GM10266 (cell line): ENCODE results near the gene POLR3C.

Experiments used
- DNase-seq: peaks from one replicate; pipeline ENCODE4 v3.0.0; 2012; ENCODE audit errors: extremely low spot score
- TF ChIP-seq, protein P1 (sequence below): IDR thresholded peaks from 2 replicates; pipeline ENCODE4 v1.5.1; 2012; ENCODE audit warnings: mild to moderate bottlenecking, low read depth; ENCODE audit not compliant: control insufficient read depth, insufficient read depth; ENCODE audit errors: missing control alignments

Gene POLR3C

DNA sequence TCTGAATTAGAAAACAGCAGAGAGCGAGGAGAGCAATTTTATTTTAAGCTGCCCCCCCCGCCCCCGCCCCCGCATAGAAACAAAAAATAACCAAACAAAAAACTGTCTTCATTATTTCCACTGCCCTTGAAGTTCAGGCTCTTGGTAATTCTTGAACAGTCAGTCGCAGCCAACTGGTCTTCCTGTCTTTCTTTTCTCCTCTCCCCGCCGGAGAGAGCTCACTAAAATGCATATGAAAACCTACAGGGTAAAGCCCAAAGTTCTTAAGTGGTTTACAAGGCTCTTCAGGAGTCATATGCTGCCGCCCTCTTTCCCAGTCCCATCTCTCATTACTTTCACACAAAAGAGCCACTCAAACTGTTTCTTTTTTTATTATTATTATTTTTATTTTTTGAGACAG is 62.8 kb downstream of the POLR3C start:
- TF ChIP-seq, protein P1, sequence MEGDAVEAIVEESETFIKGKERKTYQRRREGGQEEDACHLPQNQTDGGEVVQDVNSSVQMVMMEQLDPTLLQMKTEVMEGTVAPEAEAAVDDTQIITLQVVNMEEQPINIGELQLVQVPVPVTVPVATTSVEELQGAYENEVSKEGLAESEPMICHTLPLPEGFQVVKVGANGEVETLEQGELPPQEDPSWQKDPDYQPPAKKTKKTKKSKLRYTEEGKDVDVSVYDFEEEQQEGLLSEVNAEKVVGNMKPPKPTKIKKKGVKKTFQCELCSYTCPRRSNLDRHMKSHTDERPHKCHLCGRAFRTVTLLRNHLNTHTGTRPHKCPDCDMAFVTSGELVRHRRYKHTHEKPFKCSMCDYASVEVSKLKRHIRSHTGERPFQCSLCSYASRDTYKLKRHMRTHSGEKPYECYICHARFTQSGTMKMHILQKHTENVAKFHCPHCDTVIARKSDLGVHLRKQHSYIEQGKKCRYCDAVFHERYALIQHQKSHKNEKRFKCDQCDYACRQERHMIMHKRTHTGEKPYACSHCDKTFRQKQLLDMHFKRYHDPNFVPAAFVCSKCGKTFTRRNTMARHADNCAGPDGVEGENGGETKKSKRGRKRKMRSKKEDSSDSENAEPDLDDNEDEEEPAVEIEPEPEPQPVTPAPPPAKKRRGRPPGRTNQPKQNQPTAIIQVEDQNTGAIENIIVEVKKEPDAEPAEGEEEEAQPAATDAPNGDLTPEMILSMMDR, result no peak
- DNase-seq, result no peak

DNA sequence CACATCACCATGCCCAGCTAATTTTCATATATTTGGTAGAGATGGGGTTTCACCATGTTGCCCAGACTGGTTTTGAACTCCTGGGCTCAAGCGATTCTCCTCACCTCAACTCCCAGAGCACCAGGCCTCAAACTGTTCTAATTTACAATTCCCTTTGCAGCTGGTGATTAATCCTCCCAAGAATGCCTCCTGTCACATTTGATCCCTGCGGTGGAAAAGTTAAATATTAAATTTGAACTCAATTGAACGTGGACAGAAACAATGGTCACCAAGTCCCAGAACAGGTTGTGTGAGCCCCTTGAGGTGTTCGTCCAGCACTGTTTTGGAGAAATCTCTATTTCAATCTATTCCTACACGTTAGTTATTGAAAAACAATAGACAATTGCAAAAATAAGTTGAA is 63.6 kb downstream of the POLR3C start:
- TF ChIP-seq, protein P1, result no peak
- DNase-seq, result no peak

DNA sequence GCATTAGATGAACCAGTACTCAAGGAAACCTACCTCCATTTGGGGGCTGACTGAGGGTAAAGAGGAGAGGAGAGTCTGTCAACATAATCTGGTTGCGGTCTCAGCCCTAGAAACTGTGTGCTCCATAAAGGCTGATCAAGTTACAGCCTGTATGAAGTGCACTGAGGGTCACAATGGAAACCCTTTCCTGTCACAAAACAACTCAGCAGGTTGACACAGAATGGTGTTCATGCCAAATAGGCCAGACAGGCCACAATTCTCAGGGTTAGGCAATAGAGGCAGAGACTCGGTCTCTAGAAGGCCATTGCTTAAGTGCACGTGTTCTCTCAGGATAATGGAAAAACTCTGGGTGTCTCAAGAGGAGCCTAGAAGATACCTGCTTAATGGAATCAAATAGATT is 65.7 kb downstream of the POLR3C start:
- TF ChIP-seq, protein P1, result no peak
- DNase-seq, result no peak

- DNase-seq, result no peak
- TF ChIP-seq, protein P1, result no peak
Observed at GRCh38 chr1:145891143-145891542, 67.1 kb downstream of the POLR3C start.

DNA sequence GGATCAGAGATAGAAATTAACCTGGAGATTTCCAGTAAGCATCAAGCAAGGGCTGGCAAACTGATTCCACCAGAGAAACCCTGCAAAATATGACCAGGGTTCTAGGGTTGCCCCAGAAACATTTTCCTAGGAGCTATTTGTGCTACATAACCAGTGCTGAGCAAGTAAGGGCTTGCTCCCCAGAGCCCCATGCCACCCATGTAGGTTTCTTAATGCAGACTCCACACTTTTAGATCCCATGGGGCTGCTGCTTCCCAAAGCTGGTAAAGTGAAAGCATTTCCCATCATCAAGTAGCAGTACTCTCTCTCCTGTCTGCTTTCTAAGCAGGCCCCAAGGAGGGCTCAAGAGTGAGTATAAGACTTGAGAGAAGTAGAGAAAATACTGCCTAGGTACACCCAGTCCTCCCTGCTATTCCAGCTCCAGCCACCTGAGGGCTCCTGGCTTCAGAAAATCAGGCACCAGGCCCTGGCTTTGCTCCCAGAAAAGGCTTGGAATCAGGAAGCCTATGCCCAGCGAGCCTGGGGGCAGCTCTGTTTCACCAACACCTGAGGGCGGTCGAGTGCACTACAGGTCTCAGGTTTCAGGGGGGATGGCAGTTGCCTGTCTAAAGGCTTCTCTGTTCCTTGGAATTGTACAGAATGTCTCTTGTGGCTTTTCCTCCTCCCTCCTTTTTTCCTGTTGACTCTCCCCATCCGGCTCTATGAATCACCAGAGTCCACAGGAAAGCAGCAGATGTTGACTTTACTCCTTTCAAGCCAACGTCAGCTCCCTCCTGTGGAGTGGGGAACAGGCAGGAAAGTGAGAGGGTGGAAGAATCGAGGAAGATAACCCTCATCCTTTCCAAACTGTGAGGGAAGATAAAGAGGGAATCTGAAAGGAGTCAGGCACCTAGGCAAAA is 67.8 kb downstream of the POLR3C start:
- TF ChIP-seq, protein P1, result peak; percentile 72
- DNase-seq, result peak; percentile 76

- DNase-seq, result no peak
Observed at GRCh38 chr1:145892486-145893087, 68.6 kb downstream of the POLR3C start.

More at GRCh38 chr1:145892486-145893087, 68.6 kb downstream of the POLR3C start:
- TF ChIP-seq, protein P1, result no peak
